NCI-H524 treated with DMSO at 0.1 percent for 48 hours (cell line): ENCODE results near the gene TRPM8.

Source experiments
- DNase-seq: peaks from one replicate; lab custom pipeline; 2025; lab: John Stamatoyannopoulos, UW

TRPM8 gene

GRCh38 chr2:234047361-234047760 is 130.2 kb downstream of the TRPM8 start:
- DNase-seq = no peak

GRCh38 chr2:234048049-234048448 is 130.9 kb downstream of the TRPM8 start:
- no peak for DNase-seq

- DNase-seq = no peak
Observed at GRCh38 chr2:234050455-234051135, 133.4 kb downstream of the TRPM8 start, which contains the start of gene SPP2. Gene SPP2 (plus strand): TSS chr2:234050702. CDS start chr2:234050787, 85 bp downstream.

- DNase-seq = no peak
Observed at GRCh38 chr2:234051374-234052070, 134.3 kb downstream of the TRPM8 start.

- DNase-seq = no peak
Observed at GRCh38 chr2:234058881-234059280, 141.7 kb downstream of the TRPM8 start.

GRCh38 chr2:234060236-234060635 is 143.1 kb downstream of the TRPM8 start:
- DNase-seq = no peak

- no peak for DNase-seq
Observed at GRCh38 chr2:234061624-234062257, 144.6 kb downstream of the TRPM8 start.

GRCh38 chr2:234066587-234066986 is 149.4 kb downstream of the TRPM8 start:
- no peak for DNase-seq
